Gastrocnemius medialis (tissue), 4 donors: ENCODE results near the gene MICU1.

Experiments used
- CTCF ChIP-seq, 5 experiments: fragments of 450-650 bp in 3 of 5; fragments of 200-600 bp in 2 of 5; sonication (generic) in 2 of 5; IDR thresholded peaks in 4 of 5; conservative IDR thresholded peaks in 1 of 5; 1 replicate in 4 of 5; 2 replicates in 1 of 5; pipeline ENCODE4 v1.5.1; 2016 to 2019; ENCODE audit warnings: antibody characterized with exemption in 5 of 5, mild to moderate bottlenecking in 3 of 5, moderate library complexity in 3 of 5
- POLR2A ChIP-seq, 2 donors: fragments of 450-650 bp; IDR thresholded peaks; one replicate each; pipeline ENCODE4 v1.6.1; 2017; ENCODE audit warnings: antibody characterized with exemption in 2 of 2, mild to moderate bottlenecking in 2 of 2, moderate library complexity in 2 of 2

DNA sequence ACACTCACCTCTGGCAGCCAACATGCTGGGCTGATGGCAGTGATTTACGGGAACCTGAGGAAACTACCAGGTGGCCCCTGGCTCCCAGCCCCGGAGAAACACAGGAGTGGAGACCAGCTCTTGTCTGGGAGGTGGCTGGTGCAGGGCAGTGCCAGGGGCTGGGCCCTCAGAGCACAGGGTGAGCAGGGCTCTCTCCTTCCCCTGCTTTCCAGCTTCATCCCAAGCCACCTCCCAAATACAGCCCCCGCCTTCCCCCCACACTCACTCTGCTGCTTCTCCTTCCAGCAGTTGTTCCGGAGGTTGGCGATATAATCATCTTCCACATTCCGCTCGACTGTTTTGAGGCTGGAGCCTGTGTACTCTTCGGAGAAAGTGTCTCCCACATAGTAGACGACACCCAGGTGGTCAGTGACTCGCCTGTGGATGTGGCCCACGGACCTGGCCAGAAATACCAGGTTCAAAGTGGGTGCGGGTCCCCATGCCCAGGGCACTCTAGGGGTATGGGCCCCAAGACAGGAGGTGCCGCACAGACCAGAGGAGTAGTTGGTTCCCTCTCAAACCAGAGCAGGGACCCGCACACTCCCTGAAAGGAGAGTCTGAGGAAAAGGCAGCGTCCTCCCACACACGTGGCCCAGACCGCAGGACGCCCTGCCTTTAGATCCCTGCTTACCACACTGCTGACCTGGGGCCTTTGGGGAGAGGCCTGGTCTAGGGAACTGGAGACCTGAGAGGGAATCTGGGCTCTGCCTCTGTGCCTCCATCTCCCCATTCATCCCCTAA lies 289.4 kb downstream of the MICU1 start:
- TF ChIP-seq POLR2A (IDR thresholded peaks at IDR 0.05) (no peak), CTCF (IDR thresholded peaks at IDR 0.05 in 4 of 5, conservative IDR thresholded peaks at IDR 0.05 in 1 of 5) (no peak)
